HG02610 (cell line): ENCODE results near the gene NELFB.
A peak's percentile ranks its signal among the peaks of the same experiment; 100 is the strongest.

Experiments used
- ATAC-seq: cut with Tn5 transposase; IDR thresholded peaks from one replicate; pipeline ENCODE4 v1.9.1; 2021; ENCODE audit warnings: mild to moderate bottlenecking, moderate library complexity; ENCODE audit not compliant: unreplicated experiment

Gene NELFB

GRCh38 chr9:137254624-137255447 lies at the start of gene NELFB:
NELFB (plus strand) TSS chr9:137255327.
- peak; percentile 77 for ATAC-seq

GRCh38 chr9:137206602-137207001 lies 48.5 kb upstream of the NELFB start:
- no peak for ATAC-seq

- no peak for ATAC-seq
These were observed 43.6 kb upstream of the NELFB start for GRCh38 chr9:137211532-137211931.

GRCh38 chr9:137212520-137212919 lies 42.6 kb upstream of the NELFB start:
- no peak for ATAC-seq

DNA sequence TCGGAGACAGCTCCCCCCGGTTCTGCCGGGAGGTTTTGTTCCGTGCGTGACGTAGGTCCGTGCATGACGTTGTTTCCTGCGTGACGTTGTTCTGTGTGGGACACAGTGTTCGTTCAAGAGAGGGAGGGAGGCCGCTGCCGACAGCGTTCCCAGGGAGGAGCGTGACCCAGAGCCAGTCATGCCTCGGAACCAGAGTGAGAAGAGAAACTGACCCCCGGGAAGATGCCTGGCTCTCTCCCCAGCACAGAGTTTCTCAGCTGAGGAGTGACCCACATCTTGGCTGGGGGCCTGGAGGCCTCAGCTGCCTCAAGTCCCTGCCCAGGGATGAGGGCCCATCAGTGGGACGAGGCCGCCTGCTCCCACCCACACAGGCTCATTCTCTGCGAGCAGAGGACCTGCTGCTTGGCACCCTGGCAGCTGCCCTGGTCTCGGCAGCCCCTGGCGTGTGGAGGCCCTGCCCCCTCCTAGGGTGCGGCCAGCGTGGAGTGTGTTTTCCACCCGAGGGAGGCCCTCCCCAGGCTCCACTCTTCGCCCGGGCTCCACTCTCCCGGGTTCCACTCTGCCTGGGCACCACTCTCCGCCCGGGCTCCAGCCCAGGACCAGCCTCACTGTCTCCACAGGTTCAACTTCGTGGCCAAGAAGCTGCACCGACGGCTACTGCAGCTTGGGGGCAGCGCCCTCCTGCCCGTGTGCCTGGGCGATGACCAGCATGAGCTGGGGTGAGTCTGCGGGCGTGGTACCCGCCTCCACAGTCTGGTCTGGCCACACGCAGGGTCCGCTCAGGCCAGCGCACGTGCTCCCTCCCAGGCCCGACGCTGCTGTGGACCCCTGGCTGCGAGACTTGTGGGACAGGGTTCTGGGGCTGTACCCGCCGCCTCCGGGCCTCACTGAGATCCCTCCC lies 41.7 kb upstream of the NELFB start:
- no peak for ATAC-seq

DNA sequence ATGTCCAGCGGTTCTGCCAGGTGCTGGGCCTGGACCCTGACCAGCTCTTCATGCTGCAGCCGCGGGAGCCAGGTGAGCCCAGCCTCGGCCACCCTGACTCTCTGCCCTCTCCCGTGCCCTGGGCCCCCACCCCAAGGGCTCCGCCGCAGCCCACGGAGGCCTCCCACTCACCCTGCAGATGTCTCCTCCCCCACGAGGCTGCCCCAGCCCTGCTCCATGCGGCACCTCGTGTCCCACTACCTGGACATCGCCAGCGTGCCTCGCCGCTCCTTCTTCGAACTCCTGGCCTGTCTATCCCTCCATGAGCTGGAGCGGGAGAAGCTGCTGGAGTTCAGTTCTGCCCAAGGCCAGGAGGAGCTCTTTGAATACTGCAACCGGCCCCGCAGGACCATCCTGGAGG lies 40.5 kb upstream of the NELFB start:
- no peak for ATAC-seq

GRCh38 chr9:137215196-137215986 lies 39.7 kb upstream of the NELFB start:
- no peak for ATAC-seq

DNA sequence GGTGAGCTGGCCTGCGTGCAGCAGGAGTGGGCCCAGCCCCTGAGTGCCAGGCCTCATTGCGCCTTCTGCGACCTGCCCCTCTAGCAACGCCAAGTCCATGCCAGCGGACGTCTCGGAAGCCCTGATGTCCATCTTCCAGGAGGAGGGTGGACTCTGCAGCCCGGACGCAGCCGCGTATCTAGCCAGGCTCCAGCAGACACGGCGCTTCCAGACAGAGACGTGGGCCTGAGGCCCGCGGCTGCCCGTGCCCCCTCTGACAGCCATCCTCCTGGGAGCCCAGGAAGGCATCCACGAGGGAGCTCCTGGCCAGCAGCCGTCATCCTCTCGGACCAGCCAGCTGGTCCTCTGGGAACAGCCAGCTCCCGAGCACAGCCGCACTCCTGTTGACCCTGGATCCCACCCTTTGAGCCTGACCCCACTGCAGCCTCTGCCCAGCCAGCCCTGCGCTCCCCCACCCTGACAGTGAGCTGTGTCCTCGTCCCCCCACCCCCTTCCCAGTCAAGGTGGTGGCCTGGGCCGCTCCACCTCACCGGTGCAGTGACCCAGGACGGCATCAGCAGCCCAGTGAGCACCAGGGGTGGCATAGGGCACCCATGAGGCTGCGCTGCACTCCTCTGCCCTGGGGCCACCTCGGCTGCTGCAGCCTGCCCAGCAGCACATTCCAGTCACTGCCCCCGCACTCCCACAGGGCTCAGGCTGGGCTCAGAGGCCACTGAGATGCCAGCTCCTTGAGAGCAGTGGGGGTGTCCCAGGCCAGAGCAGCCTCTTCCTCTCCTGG lies 38.8 kb upstream of the NELFB start:
- ATAC-seq = no peak

GRCh38 chr9:137217276-137218211 lies 37.6 kb upstream of the NELFB start:
- ATAC-seq = no peak

- no peak for ATAC-seq
These were observed 36.8 kb upstream of the NELFB start for GRCh38 chr9:137218212-137218753.

DNA sequence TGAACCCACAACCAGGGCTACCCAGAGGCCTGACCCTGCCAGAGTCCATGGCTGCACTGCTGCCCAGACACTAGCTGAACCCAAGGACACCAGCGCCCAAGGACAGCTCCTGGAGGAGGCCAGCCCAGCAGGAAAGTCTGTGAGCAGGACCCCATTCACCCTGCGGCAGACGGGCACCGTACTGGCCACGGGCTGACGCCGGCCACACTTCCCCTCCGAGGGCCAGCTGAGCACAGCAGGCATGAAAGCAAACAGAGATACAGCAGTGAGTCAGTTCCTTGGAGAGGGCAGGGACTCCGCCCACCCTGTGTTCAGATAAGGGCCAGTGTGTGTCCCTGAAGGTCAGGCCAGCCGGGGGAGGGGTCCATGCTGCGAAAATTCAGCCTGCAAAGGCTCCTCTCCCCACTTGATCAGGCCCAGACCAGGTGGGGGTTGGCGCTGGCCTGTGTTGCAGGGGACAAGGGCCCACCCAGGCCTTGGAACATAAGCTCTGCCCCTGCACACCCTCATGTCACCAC lies 36.3 kb upstream of the NELFB start:
- ATAC-seq = no peak

GRCh38 chr9:137219757-137220316 lies 35.3 kb upstream of the NELFB start:
- ATAC-seq = no peak

DNA sequence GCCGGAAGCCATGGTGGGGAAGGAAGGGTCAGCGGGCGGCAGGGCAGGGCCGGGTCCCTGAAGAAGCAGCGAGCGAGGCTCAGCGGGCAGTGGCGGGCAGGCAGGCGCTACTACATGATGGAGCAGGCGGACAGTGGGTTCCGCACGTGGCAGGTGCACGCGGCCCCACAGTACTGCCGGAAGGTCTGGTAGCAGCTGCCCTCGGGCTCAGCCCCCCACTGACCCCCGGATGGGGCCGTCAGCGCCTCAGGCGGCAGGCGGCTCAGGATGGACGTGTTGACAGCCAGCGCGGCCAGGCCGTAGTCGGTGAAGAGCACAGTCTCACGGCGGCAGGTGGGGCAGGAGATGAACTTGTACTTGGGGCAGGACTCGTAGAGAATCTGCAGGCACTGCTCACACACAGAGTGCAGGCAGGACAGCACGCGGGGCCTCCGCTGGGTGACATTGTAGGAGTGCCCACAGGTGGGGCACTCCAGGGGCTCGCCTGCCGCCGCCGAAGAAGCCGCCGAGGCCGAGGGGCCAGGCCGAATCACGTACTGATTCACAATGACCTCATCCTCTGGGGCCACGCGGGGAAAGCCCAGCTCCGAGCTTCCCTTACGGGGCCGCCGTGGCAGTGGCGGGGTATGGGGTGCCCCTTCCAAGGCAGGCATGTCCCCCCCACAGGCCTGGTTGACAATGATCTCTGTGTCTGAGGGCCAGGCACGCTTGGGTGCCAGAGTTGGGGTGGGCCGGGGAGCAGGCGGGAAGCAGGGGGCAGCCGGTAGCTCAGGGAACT lies 34.6 kb upstream of the NELFB start:
- no peak for ATAC-seq

DNA sequence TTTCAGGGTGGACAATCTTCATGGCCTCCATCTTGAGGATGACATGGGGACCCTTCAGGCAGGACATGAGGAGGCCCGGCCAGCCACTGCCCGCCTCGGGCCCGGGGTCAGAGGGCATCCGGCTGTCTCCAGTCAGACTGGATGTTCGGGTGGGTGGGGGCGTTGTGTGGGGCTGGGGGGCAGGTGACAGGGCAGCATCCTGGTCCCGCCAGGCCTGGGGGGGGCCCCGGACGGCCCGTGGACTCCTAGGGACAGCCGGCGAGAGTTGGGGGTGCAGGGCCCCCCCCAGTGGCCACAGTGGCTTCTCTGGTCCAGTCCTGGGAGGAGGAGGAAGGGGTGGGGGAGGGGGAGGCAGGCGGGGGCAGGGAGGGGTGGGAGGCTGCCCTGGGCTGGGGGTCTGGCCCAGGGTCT lies 34.0 kb upstream of the NELFB start:
- no peak for ATAC-seq

GRCh38 chr9:137221506-137222111 lies 33.5 kb upstream of the NELFB start:
- ATAC-seq = no peak

GRCh38 chr9:137222190-137223077 lies 32.7 kb upstream of the NELFB start, which contains the start of gene RNF208:
RNF208 (minus strand) TSS chr9:137222240; CDS start chr9:137221212, 1,028 bp downstream.
- no peak for ATAC-seq
